Mesothelial cell of epicardium (in vitro differentiated cells): ENCODE data around the gene NDUFS5. TPM values are rescaled to one million over a fixed set of nuclear protein-coding genes. Genes with fewer than 3 reads are reported as not detected.
"Not testable (repeated sequence)": the region's sequence is repeated elsewhere in the genome, so short reads cannot be mapped to it uniquely, and the experiment has no call there.

Experiments used
- DNase-seq, 2 experiments: peaks; one replicate each; pipeline ENCODE4 v3.0.0; 2021; ENCODE audit warnings: low spot score in 2 of 2; ENCODE audit not compliant: unreplicated experiment in 2 of 2
- H3K27ac Mint-ChIP-seq: 2 replicates; pipeline ENCODE4 v1.8.0; 2021; ENCODE audit warnings: mixed read lengths
- H3K27me3 Mint-ChIP-seq: 2 replicates; pipeline ENCODE4 v1.8.0; 2021; ENCODE audit warnings: low read depth, mixed read lengths
- H3K36me3 Mint-ChIP-seq: 2 replicates; pipeline ENCODE4 v1.8.0; 2021; ENCODE audit warnings: mixed read lengths
- H3K4me1 Mint-ChIP-seq: 2 replicates; pipeline ENCODE4 v1.8.0; 2021; ENCODE audit warnings: mixed read lengths
- H3K4me3 Mint-ChIP-seq: 2 replicates; pipeline ENCODE4 v1.8.0; 2021; ENCODE audit warnings: mild to moderate bottlenecking, moderate library complexity, mixed read lengths
- H3K9me3 Mint-ChIP-seq: 2 replicates; pipeline ENCODE4 v1.8.0; 2021; ENCODE audit warnings: mixed read lengths
- CTCF ChIP-seq: fragments of 200-600 bp; sonication (generic); IDR thresholded peaks from one replicate; pipeline ENCODE4 v1.5.0; 2021; ENCODE audit warnings: antibody characterized with exemption; ENCODE audit not compliant: unreplicated experiment
- total RNA-seq: library from RNA; stranded (reverse); gene quantifications from 3 replicates; pipeline ENCODE4 v1.2.1, GENCODE V29; 2021

Gene NDUFS5
- total RNA-seq, 1 donor from 2014 or later: 186 TPM

GRCh38 chr1:39063191-39063590, 37.0 kb downstream of the NDUFS5 start:
- no peaks in the 10 kb centered on the region for H3K27me3 Mint-ChIP-seq
- no peaks in the 10 kb centered on the region for H3K9me3 Mint-ChIP-seq
- H3K4me1 Mint-ChIP-seq: peaks cover 2% of the 10 kb centered on the region
- H3K4me3 Mint-ChIP-seq: no peak overlapping the region
- no peak for TF ChIP-seq CTCF
- no peak for DNase-seq
- H3K27ac Mint-ChIP-seq: no peak overlapping the region
- peaks cover 3% of the 10 kb centered on the region for H3K36me3 Mint-ChIP-seq

- no peaks in the 10 kb centered on the region for H3K9me3 Mint-ChIP-seq
- peaks cover 3% of the 10 kb centered on the region for H3K36me3 Mint-ChIP-seq
- no peak overlapping the region for H3K4me3 Mint-ChIP-seq
- DNase-seq: no peak
- peaks cover 2% of the 10 kb centered on the region for H3K4me1 Mint-ChIP-seq
- H3K27ac Mint-ChIP-seq: no peak overlapping the region
- TF ChIP-seq CTCF: no peak
- H3K27me3 Mint-ChIP-seq: no peaks in the 10 kb centered on the region
Observed at GRCh38 chr1:39063775-39064174, 37.6 kb downstream of the NDUFS5 start.

GRCh38 chr1:39065542-39065941, 39.4 kb downstream of the NDUFS5 start:
- no peaks in the 10 kb centered on the region for H3K27me3 Mint-ChIP-seq
- no peak for DNase-seq
- no peaks in the 10 kb centered on the region for H3K9me3 Mint-ChIP-seq
- no peak for TF ChIP-seq CTCF
- H3K4me1 Mint-ChIP-seq: peaks cover 2% of the 10 kb centered on the region
- no peak overlapping the region for H3K27ac Mint-ChIP-seq
- H3K36me3 Mint-ChIP-seq: peaks cover 3% of the 10 kb centered on the region
- no peak overlapping the region for H3K4me3 Mint-ChIP-seq

GRCh38 chr1:39068227-39068626, 42.1 kb downstream of the NDUFS5 start:
- H3K27me3 Mint-ChIP-seq, H3K4me1 Mint-ChIP-seq, H3K36me3 Mint-ChIP-seq, DNase-seq, H3K9me3 Mint-ChIP-seq, H3K4me3 Mint-ChIP-seq, H3K27ac Mint-ChIP-seq: not testable (repeated sequence)

GRCh38 chr1:39071557-39071956, 45.4 kb downstream of the NDUFS5 start:
- not testable (repeated sequence) for H3K27me3 Mint-ChIP-seq, H3K4me1 Mint-ChIP-seq, H3K36me3 Mint-ChIP-seq, H3K9me3 Mint-ChIP-seq, DNase-seq, H3K27ac Mint-ChIP-seq, H3K4me3 Mint-ChIP-seq

- H3K27ac Mint-ChIP-seq: peak overlapping the region; percentile 25
- DNase-seq: no peak
- peaks cover 11% of the 10 kb centered on the region for H3K4me1 Mint-ChIP-seq
- peaks cover 4% of the 10 kb centered on the region for H3K9me3 Mint-ChIP-seq
- TF ChIP-seq CTCF: no peak
- H3K36me3 Mint-ChIP-seq: peaks cover 4% of the 10 kb centered on the region
- H3K4me3 Mint-ChIP-seq: no peak overlapping the region
- H3K27me3 Mint-ChIP-seq: peaks cover 17% of the 10 kb centered on the region
Observed at GRCh38 chr1:39076127-39076798, 50.1 kb downstream of the NDUFS5 start.

- peaks cover 11% of the 10 kb centered on the region for H3K4me1 Mint-ChIP-seq
- H3K9me3 Mint-ChIP-seq: no peaks in the 10 kb centered on the region
- H3K4me3 Mint-ChIP-seq: no peak overlapping the region
- H3K27ac Mint-ChIP-seq: no peak overlapping the region
- no peak for TF ChIP-seq CTCF
- DNase-seq: no peak
- H3K27me3 Mint-ChIP-seq: peaks cover 17% of the 10 kb centered on the region
- peaks cover 3% of the 10 kb centered on the region for H3K36me3 Mint-ChIP-seq
Observed at GRCh38 chr1:39076799-39077148, 50.6 kb downstream of the NDUFS5 start.
